Hematopoietic multipotent progenitor cell treated with erythropoietin and hydrocortisone succinate and interleukin-3 and kit ligand, for 4 days (in vitro differentiated cells): ENCODE measurements around the gene CELSR1.

Source experiments
- DNase-seq: peaks from one replicate; pipeline ENCODE4 v3.0.0-alpha.2; 2015

The CELSR1 gene

DNA sequence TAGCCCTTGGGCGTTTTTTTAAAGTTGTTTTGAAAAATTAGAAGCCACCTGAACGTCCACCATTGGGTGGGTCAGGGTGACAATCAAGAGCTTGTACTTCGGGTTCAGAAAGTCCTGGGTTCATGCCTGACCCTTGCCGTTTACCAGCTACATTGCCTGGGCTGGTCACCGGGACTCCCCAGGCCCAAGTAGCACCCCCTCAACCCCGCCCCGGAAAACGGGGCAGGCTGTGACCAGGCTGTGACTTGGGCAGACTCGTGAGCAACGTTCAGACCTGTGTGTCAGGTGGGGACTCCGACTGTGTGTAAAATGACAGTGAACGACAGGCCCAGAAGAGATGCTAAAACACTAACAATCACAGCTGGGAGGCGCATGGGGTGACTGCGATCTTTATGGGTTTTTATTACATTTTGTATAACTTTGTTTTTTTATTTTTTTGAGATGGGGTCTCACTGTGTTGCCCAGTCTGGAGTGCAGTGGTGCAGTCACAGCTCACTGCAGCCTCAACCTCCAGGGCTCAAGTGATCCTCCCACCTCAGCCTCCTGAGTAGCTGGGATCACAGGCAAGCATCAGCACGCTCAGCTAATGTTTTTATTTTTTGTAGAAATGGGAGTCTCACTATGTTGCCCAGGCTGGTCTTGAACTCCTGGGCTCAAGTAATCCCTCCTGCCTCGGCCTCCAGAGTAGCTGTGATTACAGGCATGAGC, 145.1 kb downstream of the CELSR1 start:
- no peak for DNase-seq

- DNase-seq = no peak
Observed at GRCh38 chr22:46391486-46392136, 145.8 kb downstream of the CELSR1 start.

GRCh38 chr22:46390652-46391301, 146.6 kb downstream of the CELSR1 start:
- no peak for DNase-seq

GRCh38 chr22:46390105-46390651, 147.2 kb downstream of the CELSR1 start:
- DNase-seq = no peak

DNA sequence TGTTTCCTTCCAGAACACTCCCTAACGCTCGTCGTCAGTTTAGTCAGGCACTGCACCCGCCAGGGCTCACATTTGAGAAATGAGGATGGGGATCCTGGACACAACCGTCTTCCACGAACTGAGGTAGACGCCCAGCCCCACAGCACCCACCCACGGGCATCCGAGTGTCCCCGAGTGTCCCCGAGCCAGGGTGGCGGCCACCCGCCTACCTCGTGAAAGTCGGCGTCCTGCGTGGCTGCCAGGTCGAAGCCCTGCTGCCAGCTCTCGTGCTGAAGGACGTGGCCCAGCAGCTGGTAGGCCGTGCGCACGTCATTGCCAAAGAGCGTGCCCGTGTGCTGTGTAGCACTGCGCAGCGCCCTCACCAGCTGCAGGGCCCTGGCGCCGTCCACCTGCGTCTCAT, 148.3 kb downstream of the CELSR1 start:
- DNase-seq = no peak

- DNase-seq = no peak
Observed at GRCh38 chr22:46388647-46389046, 148.8 kb downstream of the CELSR1 start.

DNA sequence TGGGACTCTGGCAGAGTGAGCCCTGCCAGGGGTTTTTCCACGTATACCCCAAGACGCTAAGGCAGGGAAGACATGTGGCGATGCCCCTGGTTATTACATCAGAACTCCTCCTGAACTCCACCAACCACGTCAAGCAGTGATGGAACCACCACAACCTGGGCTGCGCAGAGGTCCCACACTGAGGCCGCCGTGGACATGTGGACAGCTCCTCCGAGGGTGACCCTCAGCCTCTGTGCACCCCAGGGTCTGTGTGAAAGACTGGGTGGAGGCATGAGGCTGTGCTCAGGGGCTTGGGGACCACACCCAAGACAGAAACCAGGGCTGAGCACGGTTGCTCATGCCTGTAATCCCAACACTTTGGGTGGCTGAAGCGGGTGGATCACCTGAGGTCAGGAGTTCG, 149.7 kb downstream of the CELSR1 start:
- DNase-seq = no peak

- no peak for DNase-seq
Observed at GRCh38 chr22:46386312-46386711, 151.1 kb downstream of the CELSR1 start.

DNA sequence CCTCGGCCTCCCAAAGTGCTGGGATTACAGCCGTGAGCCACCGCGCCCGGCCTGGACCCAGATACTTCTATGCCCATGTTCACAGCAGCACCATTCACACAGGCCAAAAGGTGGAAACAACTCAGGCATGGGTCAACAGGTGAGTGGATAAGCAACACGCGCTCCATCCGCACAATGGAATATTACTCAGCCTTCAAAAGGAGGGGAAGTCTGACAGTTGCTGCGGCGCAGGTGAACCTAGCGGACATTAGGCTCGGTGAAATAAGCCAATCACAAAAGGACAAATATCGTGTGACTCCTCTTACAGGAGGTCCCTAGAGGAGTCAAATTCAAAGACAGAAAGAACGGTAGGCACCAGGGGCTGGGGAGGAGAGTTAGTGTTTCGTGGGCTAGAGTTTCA, 154.9 kb downstream of the CELSR1 start:
- no peak for DNase-seq

GRCh38 chr22:46381731-46382130, 155.7 kb downstream of the CELSR1 start:
- DNase-seq = no peak

- DNase-seq = no peak
Observed at GRCh38 chr22:46381142-46381541, 156.3 kb downstream of the CELSR1 start.

- no peak for DNase-seq
Observed at GRCh38 chr22:46380581-46380980, 156.8 kb downstream of the CELSR1 start.

GRCh38 chr22:46380069-46380468, 157.4 kb downstream of the CELSR1 start:
- DNase-seq = no peak

DNA sequence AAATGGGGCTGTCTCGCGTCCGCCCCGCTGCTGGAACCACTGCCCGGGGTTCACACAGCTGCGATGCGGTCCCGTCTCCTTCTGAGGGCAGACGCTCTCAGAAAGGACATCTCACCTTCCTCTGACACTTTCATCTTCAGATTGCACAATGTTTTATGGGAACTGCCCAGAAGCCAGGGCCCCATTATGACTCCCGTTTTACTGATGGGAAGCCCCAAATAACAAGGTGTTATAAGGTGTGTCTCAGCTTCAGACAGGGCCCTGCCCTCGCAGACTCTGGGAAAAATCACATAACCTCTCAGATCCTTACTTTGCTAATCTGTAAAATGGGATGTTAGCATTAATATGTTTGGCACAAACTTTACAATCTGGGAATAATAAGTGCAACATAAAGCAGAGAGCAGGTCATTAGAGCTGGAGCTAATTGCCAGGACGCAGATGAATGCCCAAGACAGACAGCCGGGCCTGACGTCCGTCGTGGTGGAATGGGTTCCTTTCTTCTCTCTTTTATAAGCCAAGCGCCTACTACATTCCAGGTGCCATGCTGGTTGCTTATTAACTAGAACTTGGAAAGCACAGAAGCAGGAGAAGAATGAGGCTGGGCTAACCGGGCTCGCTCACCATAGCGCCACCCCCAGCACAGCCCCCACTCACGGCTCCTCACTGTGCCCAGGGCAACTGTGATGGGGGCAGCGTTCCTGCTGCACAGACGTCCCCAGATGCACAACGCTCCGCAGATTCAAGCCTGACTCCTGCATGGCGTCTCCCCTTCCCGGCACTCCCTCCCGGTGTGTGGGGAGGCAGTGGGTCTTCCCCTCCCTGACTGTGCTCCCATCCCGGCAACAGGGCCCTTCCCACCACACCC, 158.1 kb downstream of the CELSR1 start:
- DNase-seq = no peak

DNA sequence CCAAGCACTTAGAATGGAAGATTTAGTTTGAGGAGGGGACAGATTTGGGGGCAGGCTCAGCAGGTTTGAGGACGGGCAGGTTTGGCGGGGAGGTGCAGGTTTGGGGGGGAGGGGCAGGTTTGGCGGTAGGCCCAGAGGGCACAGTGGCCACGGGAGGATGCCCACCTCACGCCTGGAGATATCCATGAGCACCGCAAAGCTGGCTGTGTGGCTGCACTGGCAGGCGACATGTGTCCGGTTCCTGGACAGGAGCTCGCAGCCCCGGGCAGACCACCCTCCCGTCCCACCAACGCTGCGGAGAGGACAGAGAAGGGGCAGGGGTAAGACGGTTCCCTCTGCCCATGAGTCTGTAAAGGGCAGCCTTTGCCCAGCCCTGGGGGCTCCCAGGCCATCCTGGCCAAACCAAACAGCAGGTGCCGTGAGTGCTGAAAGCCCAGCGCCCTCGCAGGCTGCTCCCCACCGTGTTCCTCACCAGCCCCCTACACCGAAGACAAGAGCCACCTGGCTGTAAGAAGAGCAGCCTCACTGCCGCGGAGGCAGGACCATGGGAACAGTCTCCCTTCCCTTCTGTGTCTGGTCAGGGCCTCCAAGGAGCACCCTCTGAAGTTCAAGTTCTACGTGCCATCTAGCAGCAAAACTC, 158.9 kb downstream of the CELSR1 start:
- DNase-seq = no peak

DNA sequence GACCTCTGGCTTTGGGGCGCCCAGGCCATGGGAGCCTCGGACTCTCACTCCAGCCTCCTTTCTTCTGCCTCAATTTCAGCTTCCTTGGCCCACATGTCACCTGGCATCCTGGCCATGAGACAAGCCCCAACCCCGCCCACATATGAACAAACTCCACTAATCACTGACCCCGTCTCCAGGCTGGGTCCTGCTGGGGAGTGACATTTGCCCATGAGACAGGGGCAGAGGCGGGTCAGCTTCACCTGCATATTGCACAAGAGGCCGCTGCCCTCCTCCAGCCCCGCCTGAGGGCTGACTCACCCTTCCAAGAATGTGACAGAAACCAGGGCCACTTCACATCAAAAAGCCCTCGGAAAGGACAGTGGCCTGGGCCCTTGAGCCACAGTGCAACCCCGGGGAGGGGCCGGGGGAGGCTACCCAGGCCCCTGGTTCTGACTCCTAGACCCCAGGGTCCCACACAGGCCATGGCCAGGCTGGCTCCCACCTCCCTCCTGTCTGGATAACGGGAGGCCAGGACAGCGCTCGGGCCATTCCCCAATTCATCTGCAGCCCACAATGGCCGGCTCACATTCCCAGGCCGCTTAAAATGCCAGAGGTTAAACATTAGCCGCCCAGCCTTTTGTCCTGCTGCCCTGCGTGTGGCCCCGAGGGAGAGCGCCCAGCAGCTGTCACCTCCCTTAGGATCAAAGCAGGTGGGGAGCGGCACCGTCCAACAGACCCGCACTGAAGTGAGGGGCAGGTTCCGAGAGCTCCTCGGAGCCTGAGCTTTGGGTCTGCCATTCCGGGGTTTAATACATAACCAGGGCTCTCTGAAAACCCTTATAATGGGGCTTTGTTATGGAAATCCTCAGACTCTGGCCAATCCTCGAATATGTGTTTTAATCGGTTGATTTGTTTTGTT, 159.6 kb downstream of the CELSR1 start:
- no peak for DNase-seq

GRCh38 chr22:46376908-46377524, 160.4 kb downstream of the CELSR1 start:
- no peak for DNase-seq

DNA sequence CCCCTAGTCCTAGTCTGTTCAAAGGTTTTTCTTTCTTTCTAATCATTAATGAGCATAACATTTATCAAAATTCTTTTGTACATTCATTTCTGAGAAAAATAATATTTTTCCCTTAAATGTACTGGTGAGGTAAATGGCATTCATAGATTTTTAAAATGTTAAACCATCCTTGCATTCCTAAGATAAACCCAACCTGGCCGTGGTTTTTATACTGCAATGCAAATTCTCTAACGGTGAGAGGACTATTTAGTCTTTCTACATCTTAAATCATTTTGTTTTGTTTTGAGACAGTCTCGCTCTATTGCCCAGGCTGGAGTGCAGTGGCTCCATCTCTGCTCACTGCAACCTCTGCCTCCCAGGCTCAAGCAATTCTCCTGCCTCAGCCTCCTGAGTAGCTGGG, 161.3 kb downstream of the CELSR1 start:
- no peak for DNase-seq

- DNase-seq = no peak
Observed at GRCh38 chr22:46374663-46375474, 162.6 kb downstream of the CELSR1 start.
